Neural cell (in vitro differentiated cells): ENCODE measurements around the gene CERS5.

Source experiments
- CTCF ChIP-seq: fragments of 450-650 bp; IDR thresholded peaks from 2 replicates; pipeline ENCODE4 v1.5.1; 2014; ENCODE audit warnings: antibody characterized with exemption, mild to moderate bottlenecking, moderate library complexity; ENCODE audit not compliant: poor library complexity, severe bottlenecking
- EZH2 ChIP-seq: fragments of 200-600, 300-800 bp; shearing (Covaris generic), sonication (generic); IDR thresholded peaks from 2 replicates; pipeline ENCODE4 v1.6.1; 2014; ENCODE audit warnings: antibody characterized with exemption, low read length, borderline replicate concordance, mild to moderate bottlenecking; ENCODE audit not compliant: insufficient read depth, poor library complexity, severe bottlenecking
- POLR2AphosphoS5 ChIP-seq: IDR thresholded peaks from 2 replicates; pipeline ENCODE4 v1.6.1; 2012
- REST ChIP-seq: IDR thresholded peaks from 2 replicates; pipeline ENCODE4 v1.6.1; 2012; ENCODE audit warnings: borderline replicate concordance
- TAF1 ChIP-seq: IDR thresholded peaks from 2 replicates; pipeline ENCODE4 v1.6.1; 2012; ENCODE audit warnings: low read depth

GRCh38 chr12:50190859-50191258 lies 23.7 kb upstream of the CERS5 start:
- TF ChIP-seq TAF1 (no peak), CTCF (no peak), EZH2 (no peak), POLR2AphosphoS5 (no peak), REST (no peak)
